A673 (cell line): ENCODE results near the gene SLFN5.
"Not testable (repeated sequence)": the region's sequence is repeated elsewhere in the genome, so short reads cannot be mapped to it uniquely, and the experiment has no call there.

Source experiments
- EZH2 ChIP-seq: fragments of 200-600 bp; sonication (generic); IDR thresholded peaks from 2 replicates; pipeline ENCODE4 v1.6.1; 2017; ENCODE audit warnings: borderline replicate concordance, low read depth, mild to moderate bottlenecking, mixed read lengths, antibody characterized with exemption, low read length; ENCODE audit not compliant: poor library complexity, severe bottlenecking
- TF ChIP-seq, protein P1 (sequence below): fragments of 300-800, 200-600 bp; sonication (generic); conservative IDR thresholded peaks from 2 replicates; pipeline ENCODE4 v1.5.1; 2017; ENCODE audit warnings: low read depth, mild to moderate bottlenecking, antibody characterized with exemption, low read length, moderate library complexity, mixed read lengths

DNA sequence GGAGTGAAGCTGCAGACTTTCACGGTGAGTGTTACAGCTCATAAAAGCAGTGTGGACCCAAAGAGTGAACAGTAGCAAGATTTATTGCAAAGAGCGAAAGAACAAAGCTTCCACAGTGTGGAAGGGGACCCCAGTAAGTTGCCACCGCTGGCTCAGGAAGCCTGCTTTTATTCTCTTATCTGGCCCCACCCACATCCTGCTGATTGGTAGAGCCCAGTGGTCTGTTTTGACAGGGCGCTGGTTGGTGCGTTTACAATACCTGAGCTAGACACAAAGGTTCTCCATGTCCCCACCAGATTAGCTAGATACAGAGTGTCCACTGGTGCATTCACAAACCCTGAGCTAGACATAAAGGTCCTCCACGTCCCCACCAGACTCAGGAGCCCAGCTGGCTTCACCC lies 35.6 kb downstream of the SLFN5 start:
- TF ChIP-seq, protein P1, sequence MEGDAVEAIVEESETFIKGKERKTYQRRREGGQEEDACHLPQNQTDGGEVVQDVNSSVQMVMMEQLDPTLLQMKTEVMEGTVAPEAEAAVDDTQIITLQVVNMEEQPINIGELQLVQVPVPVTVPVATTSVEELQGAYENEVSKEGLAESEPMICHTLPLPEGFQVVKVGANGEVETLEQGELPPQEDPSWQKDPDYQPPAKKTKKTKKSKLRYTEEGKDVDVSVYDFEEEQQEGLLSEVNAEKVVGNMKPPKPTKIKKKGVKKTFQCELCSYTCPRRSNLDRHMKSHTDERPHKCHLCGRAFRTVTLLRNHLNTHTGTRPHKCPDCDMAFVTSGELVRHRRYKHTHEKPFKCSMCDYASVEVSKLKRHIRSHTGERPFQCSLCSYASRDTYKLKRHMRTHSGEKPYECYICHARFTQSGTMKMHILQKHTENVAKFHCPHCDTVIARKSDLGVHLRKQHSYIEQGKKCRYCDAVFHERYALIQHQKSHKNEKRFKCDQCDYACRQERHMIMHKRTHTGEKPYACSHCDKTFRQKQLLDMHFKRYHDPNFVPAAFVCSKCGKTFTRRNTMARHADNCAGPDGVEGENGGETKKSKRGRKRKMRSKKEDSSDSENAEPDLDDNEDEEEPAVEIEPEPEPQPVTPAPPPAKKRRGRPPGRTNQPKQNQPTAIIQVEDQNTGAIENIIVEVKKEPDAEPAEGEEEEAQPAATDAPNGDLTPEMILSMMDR, result not testable (repeated sequence)
- not testable (repeated sequence) for TF ChIP-seq EZH2
